CD4-positive, alpha-beta memory T cell (primary cell): Measurements from ENCODE around the gene BABAM2. TPM values are rescaled to one million over a fixed set of nuclear protein-coding genes. Genes with fewer than 3 reads are reported as not detected.
A peak's percentile ranks its signal among the peaks of the same experiment; 100 is the strongest.

Source experiments
- CTCF ChIA-PET: fragments of 350-600 bp; sonication (Branson Sonifier 250); formaldehyde crosslinking; loops from one replicate; lab custom pipeline; 2021; ENCODE audit warnings: inconsistent platforms; ENCODE audit not compliant: partially characterized antibody; lab: Charles Lee
- POLR2A ChIA-PET: fragments of 350-600 bp; sonication (Branson Sonifier 250); formaldehyde crosslinking; loops from one replicate; lab custom pipeline; 2021; ENCODE audit not compliant: partially characterized antibody; lab: Charles Lee
- DNase-seq, 5 donors: peaks; one replicate each; pipeline versions ENCODE4 v3.0.0 to v3.0.0-alpha.2; 2020 to 2022; ENCODE audit warnings: mixed read lengths in 1 of 5
- H3K27ac ChIP-seq: one replicate; pipeline ENCODE4 v1.7.0; 2013; ENCODE audit warnings: low read depth, low read length
- H3K27me3 ChIP-seq: 2 replicates; pipeline ENCODE4 v1.7.0; 2013; ENCODE audit warnings: mild to moderate bottlenecking, low read length, moderate library complexity; ENCODE audit not compliant: insufficient read depth
- H3K36me3 ChIP-seq: 2 replicates; pipeline ENCODE4 v1.7.0; 2013; ENCODE audit warnings: mild to moderate bottlenecking, low read length, moderate library complexity; ENCODE audit not compliant: insufficient read depth
- H3K4me1 ChIP-seq: 2 replicates; pipeline ENCODE4 v1.7.0; 2013; ENCODE audit warnings: mild to moderate bottlenecking, low read length, moderate library complexity; ENCODE audit not compliant: insufficient read depth
- H3K4me3 ChIP-seq, 2 donors: one replicate each; pipeline ENCODE4 v1.7.0; 2013; ENCODE audit warnings: low read length in 2 of 2, mild to moderate bottlenecking in 1 of 2
- H3K9me3 ChIP-seq, 2 donors: one replicate each; pipeline ENCODE4 v1.7.0; 2013; ENCODE audit warnings: low read length in 2 of 2, control low read depth in 1 of 2; ENCODE audit not compliant: control insufficient read depth in 1 of 2
- H3K27ac Mint-ChIP-seq, 7 donors: one replicate each; pipeline ENCODE4 v1.8.0; 2020 to 2021; ENCODE audit warnings: mixed read lengths in 7 of 7, mild to moderate bottlenecking in 6 of 7, inconsistent platforms in 3 of 7, moderate library complexity in 3 of 7
- H3K27me3 Mint-ChIP-seq, 2 donors: one replicate each; pipeline ENCODE4 v1.8.0; 2020 to 2021; ENCODE audit warnings: mixed read lengths in 2 of 2
- H3K36me3 Mint-ChIP-seq, 2 donors: one replicate each; pipeline ENCODE4 v1.8.0; 2020 to 2021; ENCODE audit warnings: mixed read lengths in 2 of 2, inconsistent platforms in 1 of 2, mild to moderate bottlenecking in 1 of 2
- H3K4me1 Mint-ChIP-seq, 4 donors: one replicate each; pipeline ENCODE4 v1.8.0; 2020 to 2021; ENCODE audit warnings: mixed read lengths in 4 of 4, mild to moderate bottlenecking in 1 of 4
- H3K4me3 Mint-ChIP-seq, 8 donors: one replicate each; pipeline ENCODE4 v1.8.0; 2020 to 2021; ENCODE audit warnings: mixed read lengths in 8 of 8, mild to moderate bottlenecking in 7 of 8, moderate library complexity in 6 of 8, inconsistent platforms in 3 of 8
- H3K9me3 Mint-ChIP-seq, 8 donors: one replicate each; pipeline ENCODE4 v1.8.0; 2020 to 2021; ENCODE audit warnings: mixed read lengths in 8 of 8, mild to moderate bottlenecking in 5 of 8, inconsistent platforms in 3 of 8, moderate library complexity in 1 of 8
- intact Hi-C: fragments of 100-400 bp; cut with micrococcal nuclease; formaldehyde crosslinking; loops from one replicate; pipeline ENCODE4 v1.15.1; 2023
- microRNA-seq: library from miRNA; unstranded; fragments of <30 nt; microRNA quantifications from one replicate; pipeline ENCODE4 v1.2.0, GENCODE V29; 2021; ENCODE audit warnings: borderline replicate concordance, borderline number of aligned reads, borderline microRNAs expressed, mixed read lengths
- polyA plus RNA-seq, 2 donors: library from polyadenylated mRNA; unstranded; fragments of 300-500 nt; fragmentation: Illumina TruSeq; gene quantifications; one replicate each; pipeline ENCODE4 v1.2.3, GENCODE V29; 2021
- total RNA-seq, 2 experiments: library from RNA; stranded (reverse); gene quantifications; one replicate each; pipeline ENCODE4 v1.2.3, GENCODE V29; 2021

Gene BABAM2
- total and polyA plus RNA-seq, 4 experiments from 2014 or later: 37.3 to 60.1 (median 48.2) TPM

DNA sequence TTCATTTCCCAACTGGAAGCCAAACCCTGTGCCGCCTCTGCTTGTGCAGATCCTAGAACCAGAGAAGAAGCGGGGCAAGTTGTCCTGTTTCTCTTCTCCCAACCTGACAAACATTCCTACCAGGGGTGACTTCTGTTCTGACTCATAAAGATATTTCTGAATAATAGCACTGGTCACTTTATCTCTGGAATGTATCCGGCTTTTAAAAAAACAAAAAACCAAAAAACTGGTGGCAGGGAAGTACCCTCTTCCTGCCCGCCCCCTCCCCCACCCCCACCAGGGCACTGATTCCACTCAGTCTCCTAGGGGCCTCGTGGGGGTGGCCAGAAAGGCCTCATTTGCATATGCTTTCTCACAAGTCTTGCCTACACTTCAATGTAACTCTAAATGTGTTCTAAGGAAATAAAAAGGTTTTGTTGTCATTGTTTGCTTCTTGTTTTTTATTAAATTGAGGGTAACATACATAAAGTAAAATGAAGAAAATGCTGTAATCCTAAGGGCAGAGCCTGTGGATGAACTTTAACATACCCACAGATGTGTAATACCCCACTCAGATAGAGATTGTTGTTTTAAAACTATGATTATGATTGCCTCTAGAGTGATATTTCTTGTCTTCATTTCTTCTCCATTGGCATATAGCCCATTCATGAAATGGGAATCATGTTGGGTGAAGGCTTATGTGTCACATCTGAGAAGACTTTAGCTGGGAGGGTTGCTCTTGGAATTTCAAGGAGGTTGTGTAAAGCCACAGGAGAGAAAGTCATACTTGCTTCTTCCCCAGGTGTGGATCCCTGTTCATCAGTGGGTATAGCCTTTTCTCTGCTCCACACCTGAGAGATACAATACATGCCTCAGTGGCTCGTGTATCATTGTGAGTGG is 496.8 kb downstream of the BABAM2 start:
- Mint-ChIP-seq H3K27me3 (peaks cover 0 to 1% of the 10 kb centered on the region in 2 donors), H3K4me3 (peak overlapping the region in 1 of 8 donors; percentile 47)

More for the DNA sequence above, 496.8 kb downstream of the BABAM2 start:
- Mint-ChIP-seq H3K36me3 (peaks cover 0 to 4% of the 10 kb centered on the region in 2 donors), H3K27ac (peak overlapping the region in 6 of 7 donors; percentile 13 to 90 (median 75)), H3K9me3 (peaks cover 0 to 3% (median 0%) of the 10 kb centered on the region in 8 donors), H3K4me1 (peaks cover 7 to 36% (median 10%) of the 10 kb centered on the region in 4 donors)
- H3K4me3 ChIP-seq: no peak overlapping the region
- no peaks in the 10 kb centered on the region for H3K36me3 ChIP-seq
- intact Hi-C loops: no loop called here
- no peaks in the 10 kb centered on the region for H3K27me3 ChIP-seq
- peaks cover 16% of the 10 kb centered on the region for H3K4me1 ChIP-seq
- CTCF ChIA-PET: no interaction called here
- no peak for DNase-seq
- H3K27ac ChIP-seq: no peak overlapping the region
- no peaks in the 10 kb centered on the region for H3K9me3 ChIP-seq
- POLR2A ChIA-PET: no interaction called here

Small RNA genes within 50 kb of the gene (microRNA-seq; reads per million reads assigned to microRNA genes)
- not detected for gene MIR4263

Other genes with a start within 250 kb of the BABAM2 start
- gene SUPT7L, start 227.1 kb upstream of the BABAM2 start, total RNA-seq: 10 to 100 TPM; 45.4 to 48.5 TPM
- 10 to 100 TPM; 21.4 to 22.7 TPM for gene SUPT7L, start 227.1 kb upstream of the BABAM2 start, polyA plus RNA-seq
- 10 to 100 TPM; 24.4 to 26.6 TPM for gene SLC4A1AP, start 226.8 kb upstream of the BABAM2 start, total RNA-seq
- gene SLC4A1AP, start 226.8 kb upstream of the BABAM2 start, polyA plus RNA-seq: 10 to 100 TPM; 26.4 to 32.1 TPM
- gene MRPL33, start 119.0 kb upstream of the BABAM2 start, total RNA-seq: 10 to 100 TPM; 36.2 to 43.4 TPM
- gene MRPL33, start 119.0 kb upstream of the BABAM2 start, polyA plus RNA-seq: 100 to 1,000 TPM; 240 to 246 TPM
- gene RBKS, start 342 bp upstream of the BABAM2 start, total RNA-seq: 1 to 10 TPM; 1.2 to 1.7 TPM
- 1 to 10 TPM; 2.5 to 5.9 TPM for gene RBKS, start 342 bp upstream of the BABAM2 start, polyA plus RNA-seq